ENCODE measurements around the gene GNB1. TPM values are rescaled to one million over a fixed set of nuclear protein-coding genes. Genes with fewer than 3 reads are reported as not detected.

GNB1 gene
- total and polyA plus RNA-seq, 9 of the 15 experiments (the other 6 are each of a cell fraction or from before 2014, with no cell fraction given), result 34.3 to 388 (median 114) TPM

GRCh38 chr1:1779691-1780597 lies 110.9 kb downstream of the GNB1 start:
- Histone ChIP-seq H3K9ac (ENCODE audit: insufficient read depth in 1 of 2, low read depth in 2 of 2, low read length in 2 of 2) (peak overlapping the region; percentile 86 to 96), H3K36me3 (ENCODE audit: control insufficient read depth, insufficient read depth, low read length) (peaks cover 25% of the 10 kb centered on the region), H3K9me3 (replicated peaks; ENCODE audit: control insufficient read depth, insufficient read depth, low read depth, low read length) (no peaks in the 10 kb centered on the region), H4K20me1 (replicated peaks; ENCODE audit: control insufficient read depth, insufficient read depth, low read length) (peaks cover 16% of the 10 kb centered on the region; the same call in 1 of the 2 replicates), H2AFZ (ENCODE audit: low read depth, low read length) (peak overlapping the region; percentile 71), H3K4me2 (ENCODE audit: insufficient read depth, low read length) (peak overlapping the region; percentile 92), H3K79me2 (ENCODE audit: control insufficient read depth, insufficient read depth, low read length) (peaks cover 34% of the 10 kb centered on the region), H3K4me1 (replicated peaks in 1 of 2; ENCODE audit: control insufficient read depth in 2 of 2, insufficient read depth in 2 of 2, low read length in 2 of 2) (peaks cover 68 to 72% of the 10 kb centered on the region in 2 experiments), H3K27ac (ENCODE audit: extremely low read depth, low read depth, low read length) (peak overlapping the region; percentile 94), H3K4me3 (no peak overlapping the region), H3K9me1 (ENCODE audit: control insufficient read depth, insufficient read depth, low read length) (no peaks in the 10 kb centered on the region), H3K27me3 (ENCODE audit: control insufficient read depth in 2 of 2, insufficient read depth in 2 of 2, low read length in 2 of 2) (no peaks in the 10 kb centered on the region)
- peak; percentile 41 to 77 (median 58) for DNase-seq (ENCODE audit: extremely low read depth in 1 of 4, low spot score in 3 of 4)
- ChIA-PET CTCF (ENCODE audit: low intra/inter-chr PET ratio) (no interaction called here), POLR2A (interaction anchor here (0.5 to 2.3 kb wide), 15 partner anchors 9 to 502 kb away, joined by 3 to 12 read pairs (median 4); no protein-coding TSS in a partner anchor)
- in situ Hi-C loops (cut with MboI), result no loop called here
- peak; percentile 1 for ATAC-seq
- FAIRE-seq, result peak; percentile 84
- intact Hi-C loops (cut with micrococcal nuclease), result loop anchor here (2.0 kb wide), 2 partner anchors 21 to 127 kb away; no protein-coding TSS in a partner anchor
- BruUV-seq (replicated peaks), result no TSS peak
- 32% methylated on average over 19 of the region's 19 CpGs for WGBS (ENCODE audit: insufficient coverage, low coverage, missing lambda C conversion rate)
- TF ChIP-seq CBFA2T3 (IDR thresholded peaks at IDR 0.05) (peak; percentile 22; the same call in 1 of the 2 replicates), JUND (IDR thresholded peaks at IDR 0.05; ENCODE audit: borderline replicate concordance, low read depth, low read length) (peak; percentile 62; the same call in 1 of the 2 replicates), JUND (tag; IDR thresholded peaks at IDR 0.05; ENCODE audit: borderline replicate concordance, low read depth, low read length) (peak; percentile 45; the same call in 1 of the 3 replicates), RFX7 (CRISPR knock-in tag; IDR thresholded peaks at IDR 0.05) (0 out of 2 replicates have a peak, but pooled peaks have one; percentile 21), DPF2 (IDR thresholded peaks at IDR 0.05) (peak; percentile 61), TFAP4 (CRISPR knock-in tag; IDR thresholded peaks at IDR 0.05; ENCODE audit: borderline replicate concordance) (peak; percentile 98), PBX2 (CRISPR knock-in tag; IDR thresholded peaks at IDR 0.05; ENCODE audit: low read depth) (no peak), PBX2 (tag; conservative IDR thresholded peaks at IDR 0.05; ENCODE audit: low read depth) (0 out of 2 replicates have a peak, but pooled peaks have one; percentile 7), KDM1A (IDR thresholded peaks at IDR 0.05) (peak in 1 of 2 experiments; percentile 21; a peak in 1 of 4 replicates), MYNN (IDR thresholded peaks at IDR 0.05) (peak; percentile 59; the same call in 1 of the 2 replicates), MYNN (CRISPR knock-in tag; IDR thresholded peaks at IDR 0.05) (no peak), ATF7 (IDR thresholded peaks at IDR 0.05) (peak; percentile 52; the same call in 1 of the 2 replicates), THAP7 (CRISPR knock-in tag; IDR thresholded peaks at IDR 0.05) (no peak), ZNF57 (CRISPR knock-in tag; IDR thresholded peaks at IDR 0.05) (no peak), GATAD2B (IDR thresholded peaks at IDR 0.05; ENCODE audit: borderline replicate concordance) (no peak; the same call in 1 of the 2 replicates), ZC3H11A (IDR thresholded peaks at IDR 0.05; ENCODE audit: low read depth, low read length) (no peak), EGR1 (conservative IDR thresholded peaks at IDR 0.05) (peak; percentile 41; the same call in 1 of the 2 replicates), HDAC2 (IDR thresholded peaks at IDR 0.05) (peak; percentile 62), CEBPB (tag; IDR thresholded peaks at IDR 0.05) (peak; percentile 100)
